GM18498 (cell line): ENCODE results near the gene HBG1.
A peak's percentile ranks its signal among the peaks of the same experiment; 100 is the strongest.
"Not testable (repeated sequence)": the region's sequence is repeated elsewhere in the genome, so short reads cannot be mapped to it uniquely, and the experiment has no call there.

Experiments
- ATAC-seq: cut with Tn5 transposase; IDR thresholded peaks from one replicate; pipeline ENCODE4 v1.9.1; 2021; ENCODE audit warnings: mild to moderate bottlenecking, moderate library complexity; ENCODE audit not compliant: unreplicated experiment

HBG1 gene

DNA sequence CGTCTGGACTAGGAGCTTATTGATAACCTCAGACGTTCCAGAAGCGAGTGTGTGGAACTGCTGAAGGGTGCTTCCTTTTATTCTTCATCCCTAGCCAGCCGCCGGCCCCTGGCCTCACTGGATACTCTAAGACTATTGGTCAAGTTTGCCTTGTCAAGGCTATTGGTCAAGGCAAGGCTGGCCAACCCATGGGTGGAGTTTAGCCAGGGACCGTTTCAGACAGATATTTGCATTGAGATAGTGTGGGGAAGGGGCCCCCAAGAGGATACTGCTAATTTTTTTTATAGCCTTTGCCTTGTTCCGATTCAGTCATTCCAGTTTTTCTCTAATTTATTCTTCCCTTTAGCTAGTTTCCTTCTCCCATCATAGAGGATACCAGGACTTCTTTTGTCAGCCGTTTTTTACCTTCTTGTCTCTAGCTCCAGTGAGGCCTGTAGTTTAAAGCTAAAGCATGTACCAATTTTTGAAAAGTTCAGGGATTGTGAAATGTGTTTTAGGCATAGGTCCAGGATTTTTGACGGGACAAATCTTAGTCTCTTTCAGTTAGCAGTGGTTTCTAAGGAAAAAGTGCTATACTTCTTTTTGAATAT, at the start of gene HBG1:
HBG1 (minus strand) TSS at position 51 of the 590 bp plus-strand sequence. CDS start 53 bp downstream, outside the sequence.
- not testable (repeated sequence) for ATAC-seq

DNA sequence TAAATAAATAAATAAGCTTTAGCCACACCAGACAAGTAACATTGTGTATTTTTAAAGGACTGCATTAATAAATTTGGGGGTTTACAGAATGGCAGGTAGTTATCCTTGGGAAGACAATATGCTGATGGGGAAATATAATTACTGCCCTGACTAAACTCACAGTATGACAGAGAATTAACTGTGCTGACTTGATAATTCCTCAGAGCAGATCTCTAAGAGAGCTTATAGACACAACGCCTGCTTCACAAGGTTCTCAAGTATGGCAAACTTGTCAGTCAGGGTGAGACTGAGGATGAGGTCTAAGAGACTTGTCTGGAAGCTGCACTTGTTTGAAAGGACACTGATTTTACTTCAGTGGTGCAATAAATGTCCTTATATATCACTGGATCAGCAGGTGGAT, 48.8 kb upstream of the HBG1 start:
- ATAC-seq = no peak

DNA sequence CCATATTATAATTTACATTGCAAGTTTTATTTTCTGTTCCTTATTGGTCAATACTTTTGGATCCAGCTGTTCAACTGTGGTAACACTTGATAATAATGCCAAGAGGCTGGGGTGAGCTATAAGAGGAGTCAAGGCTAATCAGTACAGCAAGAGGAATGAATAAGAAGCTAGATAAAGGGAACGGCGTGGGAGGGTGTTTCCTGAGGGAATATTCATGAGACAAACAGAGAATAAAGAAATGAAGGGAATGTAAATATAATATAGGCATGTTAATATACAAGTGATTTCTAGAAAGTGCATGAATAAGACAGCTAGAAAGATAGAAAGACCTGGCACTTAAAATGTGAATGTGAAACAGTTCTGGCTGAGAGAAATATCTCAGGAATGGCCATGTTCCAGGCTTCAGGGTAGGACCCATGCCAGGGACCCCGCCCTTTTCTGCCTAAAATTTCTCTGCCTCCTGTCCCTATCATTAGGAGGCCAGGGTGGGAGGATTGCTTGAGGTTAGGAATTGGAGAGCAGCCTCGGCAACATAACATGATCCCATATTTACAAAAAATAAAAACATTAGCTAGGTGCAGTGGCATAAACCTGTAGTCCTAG, 48.2 kb upstream of the HBG1 start:
- no peak for ATAC-seq

DNA sequence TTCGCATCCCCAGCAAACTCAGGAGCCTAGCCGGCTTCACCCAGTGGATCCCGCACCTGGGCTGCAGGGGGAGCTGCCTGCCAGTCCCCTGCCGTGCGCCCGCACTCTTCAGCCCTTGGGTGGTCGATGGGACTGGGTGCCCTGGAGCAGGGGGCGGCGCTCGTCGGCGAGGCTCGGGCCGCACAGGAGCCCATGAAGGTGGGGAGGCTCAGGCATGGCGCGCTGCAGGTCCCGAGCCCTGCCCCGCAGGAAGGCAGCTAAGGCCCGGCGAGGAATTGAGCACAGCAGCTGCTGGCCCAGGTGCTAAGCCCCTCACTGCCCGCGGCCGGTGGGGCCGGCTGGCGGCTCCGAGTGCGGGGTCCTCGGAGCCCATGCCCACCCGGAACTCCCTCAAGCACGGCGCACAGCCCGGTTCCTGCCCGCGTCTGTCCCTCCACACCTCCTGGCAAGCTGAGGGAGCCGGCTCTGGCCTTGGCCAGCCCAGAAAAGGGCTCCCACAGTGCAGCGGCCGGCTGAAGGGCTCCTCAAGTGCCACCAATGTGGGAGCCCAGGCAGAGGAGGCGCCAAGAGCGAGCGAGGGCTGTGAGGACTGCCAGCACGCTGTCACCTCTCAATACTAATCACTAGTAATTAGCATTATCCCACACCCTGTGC, 44.8 kb upstream of the HBG1 start:
- ATAC-seq = not testable (repeated sequence)

DNA sequence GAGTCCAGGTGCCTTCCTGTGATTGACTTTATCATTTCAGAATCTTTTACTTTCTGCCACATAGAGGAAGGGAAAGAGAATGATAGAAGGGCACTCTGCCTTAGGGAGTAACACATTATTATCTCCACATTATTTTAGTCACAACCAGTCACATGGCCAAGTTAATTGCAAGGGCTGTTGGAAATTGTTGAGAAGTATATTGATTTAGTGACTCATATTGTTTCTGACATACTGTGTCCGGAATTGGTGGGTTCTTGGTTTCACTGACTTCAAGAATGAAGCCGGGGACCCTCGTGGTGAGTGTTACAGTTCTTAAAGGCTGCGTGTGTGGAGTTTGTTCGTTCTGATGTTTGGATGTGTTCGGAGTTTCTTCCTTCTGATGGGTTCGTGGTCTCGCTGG, 43.4 kb upstream of the HBG1 start:
- ATAC-seq = no peak

DNA sequence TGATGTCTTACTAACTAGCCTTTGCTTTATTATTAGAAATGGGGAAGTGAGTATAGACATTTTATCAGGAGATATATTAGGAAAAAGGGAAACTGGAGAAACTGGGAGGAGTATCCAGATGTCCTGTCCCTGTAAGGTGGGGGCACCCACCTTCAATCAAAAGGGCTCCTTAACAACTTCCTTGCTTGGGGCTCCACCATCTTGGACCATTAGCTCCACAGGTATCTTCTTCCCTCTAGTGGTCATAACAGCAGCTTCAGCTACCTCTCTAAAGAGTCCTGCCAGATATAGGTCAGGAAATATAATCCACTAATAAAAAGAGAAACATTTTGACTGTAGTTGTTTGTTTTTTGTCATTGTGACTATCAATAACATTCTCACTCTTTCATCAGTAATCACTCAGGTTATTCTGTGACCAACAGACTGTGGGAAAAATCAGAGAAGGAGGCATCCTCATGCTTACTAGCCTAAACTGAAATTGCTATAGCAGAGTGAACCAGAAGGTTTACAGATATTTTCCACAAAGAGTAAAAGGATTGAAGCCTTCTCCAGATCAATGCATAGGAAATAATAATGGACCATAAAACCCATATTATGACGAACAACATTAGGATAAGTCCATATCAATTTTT, 41.7 kb upstream of the HBG1 start:
- peak; percentile 98 for ATAC-seq

DNA sequence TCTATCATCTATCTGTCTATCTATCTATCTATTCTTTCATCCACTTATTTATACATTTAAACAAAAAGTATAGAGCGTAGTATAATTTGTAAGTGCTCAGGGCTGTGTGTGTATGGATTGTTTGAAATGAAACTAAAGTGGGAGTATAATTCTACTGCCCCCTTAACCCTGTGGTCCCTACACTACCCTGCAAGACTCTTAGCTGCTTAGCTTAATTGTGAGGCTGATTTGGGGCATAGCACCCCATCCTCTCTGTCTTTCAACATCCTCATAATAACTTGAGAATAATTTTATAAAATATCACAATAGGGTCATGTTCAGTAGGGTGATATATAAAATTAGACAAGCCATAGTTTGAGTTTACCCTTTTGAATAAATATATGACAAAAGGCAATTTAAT, 40.4 kb upstream of the HBG1 start:
- no peak for ATAC-seq

DNA sequence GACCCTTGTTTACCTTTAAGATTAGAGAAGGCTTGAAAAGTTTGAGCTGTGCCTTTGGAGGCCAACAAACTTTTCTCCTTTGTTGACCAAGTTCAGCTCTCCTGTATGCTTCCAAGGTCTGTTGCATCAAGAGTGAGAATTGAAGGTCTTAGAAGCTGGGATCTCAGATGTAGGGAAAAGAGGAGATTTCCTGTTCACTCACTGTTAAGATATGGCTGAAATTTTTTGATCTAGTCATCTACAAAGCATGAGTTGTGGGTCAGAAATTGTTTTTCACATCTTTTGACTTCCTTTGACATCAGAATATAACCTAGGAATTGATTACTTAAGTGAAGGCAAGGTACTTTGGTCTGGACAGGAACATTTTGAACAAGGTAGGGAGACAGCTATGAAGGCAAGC, 40.0 kb upstream of the HBG1 start:
- ATAC-seq = no peak

DNA sequence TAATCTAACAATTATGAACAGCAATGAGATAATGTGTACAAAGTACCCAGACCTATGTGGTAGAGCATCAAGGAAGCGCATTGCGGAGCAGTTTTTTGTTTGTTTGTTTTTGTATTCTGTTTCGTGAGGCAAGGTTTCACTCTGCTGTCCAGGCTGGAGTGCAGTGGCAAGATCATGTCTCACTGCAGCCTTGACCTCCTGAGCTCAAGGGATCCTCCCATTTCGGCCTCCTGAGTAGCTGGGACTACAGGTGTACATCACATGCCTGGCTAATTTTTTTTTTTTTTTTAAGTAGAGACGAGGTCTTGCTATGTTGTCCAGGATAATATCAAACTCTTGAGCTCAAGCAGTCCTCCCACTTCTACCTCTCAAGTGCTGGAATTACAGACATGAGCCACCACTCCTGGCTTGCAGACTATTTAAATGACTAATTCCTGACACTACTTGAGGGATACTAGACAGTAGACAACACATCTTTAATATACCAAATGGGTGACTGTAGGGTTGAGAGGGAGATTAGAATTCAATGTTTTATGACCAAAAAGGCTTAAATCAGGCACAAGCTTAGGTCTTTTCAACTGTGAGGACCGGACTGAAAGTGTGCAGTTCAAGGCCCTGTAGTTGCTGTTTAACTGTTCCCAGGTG, 39.4 kb upstream of the HBG1 start:
- ATAC-seq = no peak

DNA sequence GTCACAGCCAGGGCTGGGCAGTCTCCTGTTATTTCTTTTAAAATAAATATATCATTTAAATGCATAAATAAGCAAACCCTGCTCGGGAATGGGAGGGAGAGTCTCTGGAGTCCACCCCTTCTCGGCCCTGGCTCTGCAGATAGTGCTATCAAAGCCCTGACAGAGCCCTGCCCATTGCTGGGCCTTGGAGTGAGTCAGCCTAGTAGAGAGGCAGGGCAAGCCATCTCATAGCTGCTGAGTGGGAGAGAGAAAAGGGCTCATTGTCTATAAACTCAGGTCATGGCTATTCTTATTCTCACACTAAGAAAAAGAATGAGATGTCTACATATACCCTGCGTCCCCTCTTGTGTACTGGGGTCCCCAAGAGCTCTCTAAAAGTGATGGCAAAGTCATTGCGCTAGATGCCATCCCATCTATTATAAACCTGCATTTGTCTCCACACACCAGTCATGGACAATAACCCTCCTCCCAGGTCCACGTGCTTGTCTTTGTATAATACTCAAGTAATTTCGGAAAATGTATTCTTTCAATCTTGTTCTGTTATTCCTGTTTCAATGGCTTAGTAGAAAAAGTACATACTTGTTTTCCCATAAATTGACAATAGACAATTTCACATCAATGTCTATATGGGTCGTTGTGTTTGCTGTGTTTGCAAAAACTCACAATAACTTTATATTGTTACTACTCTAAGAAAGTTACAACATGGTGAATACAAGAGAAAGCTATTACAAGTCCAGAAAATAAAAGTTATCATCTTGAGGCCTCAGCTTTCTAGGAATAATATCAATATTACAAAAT, 38.6 kb upstream of the HBG1 start:
- ATAC-seq = no peak

DNA sequence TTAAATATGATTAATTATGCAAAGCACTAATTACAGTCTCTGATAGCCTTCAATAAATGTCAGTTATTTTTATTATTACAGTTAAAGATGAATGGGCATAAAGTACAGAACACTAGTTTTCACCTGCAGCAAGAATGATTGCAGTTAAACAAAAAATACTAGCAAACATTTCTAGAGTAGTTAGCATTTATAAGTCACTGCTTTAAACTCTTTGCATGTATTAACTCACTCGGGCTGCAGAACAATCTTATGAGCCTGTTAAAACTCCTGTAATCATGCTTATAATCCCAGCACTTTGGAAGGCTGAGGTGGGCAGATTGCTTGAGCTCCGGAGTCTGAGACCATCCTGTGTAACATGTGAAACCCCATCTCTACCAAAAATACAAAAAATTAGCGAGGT, 37.2 kb upstream of the HBG1 start:
- no peak for ATAC-seq

DNA sequence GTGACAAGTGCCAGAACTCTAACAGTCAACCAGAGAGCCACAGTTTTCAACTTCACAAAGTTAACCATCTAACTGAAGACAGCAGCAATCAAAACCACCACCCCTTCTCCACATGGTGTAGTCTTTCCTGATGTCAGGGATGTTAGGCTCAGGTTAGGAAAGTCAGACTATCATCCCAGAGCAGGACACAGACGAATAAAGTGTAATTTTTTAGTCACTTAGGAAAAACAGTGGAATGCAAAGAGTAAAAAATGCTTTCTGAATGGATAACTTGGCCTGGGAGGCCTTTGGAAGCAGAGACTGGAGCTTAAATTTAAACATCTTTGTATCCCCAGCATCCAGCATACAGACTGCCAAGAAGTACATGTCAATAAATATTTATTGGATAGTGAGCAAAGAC, 36.7 kb upstream of the HBG1 start:
- ATAC-seq = no peak

DNA sequence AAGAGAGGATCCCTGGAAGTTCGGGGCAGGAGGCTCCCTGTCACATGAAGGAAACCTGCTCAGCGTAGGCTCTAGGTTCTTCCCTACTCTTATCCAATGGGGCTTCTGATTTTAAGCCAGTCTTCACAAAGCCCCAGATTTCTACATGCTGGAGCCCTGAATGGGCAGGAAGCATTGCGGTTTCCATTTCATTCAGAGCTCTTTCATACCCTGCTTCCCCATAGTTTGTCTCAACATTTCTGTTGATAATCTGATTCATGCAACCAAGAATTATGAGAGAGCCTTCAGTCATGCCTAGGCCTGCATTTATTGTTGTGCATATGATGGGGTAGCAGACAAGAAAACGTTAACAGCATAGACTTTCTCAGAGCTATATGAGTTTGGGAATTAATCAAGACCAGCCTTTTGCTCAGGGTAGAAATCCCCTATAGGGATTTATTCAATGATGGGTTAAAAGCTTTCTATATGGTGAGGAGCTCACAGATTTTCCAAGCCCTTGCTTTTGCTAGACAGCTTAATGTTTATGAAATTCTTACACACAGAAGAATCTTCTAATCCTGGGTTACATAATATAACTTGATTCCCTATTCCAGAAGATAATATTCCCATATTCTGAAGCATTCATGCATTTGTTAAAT, 36.2 kb upstream of the HBG1 start:
- ATAC-seq = no peak

DNA sequence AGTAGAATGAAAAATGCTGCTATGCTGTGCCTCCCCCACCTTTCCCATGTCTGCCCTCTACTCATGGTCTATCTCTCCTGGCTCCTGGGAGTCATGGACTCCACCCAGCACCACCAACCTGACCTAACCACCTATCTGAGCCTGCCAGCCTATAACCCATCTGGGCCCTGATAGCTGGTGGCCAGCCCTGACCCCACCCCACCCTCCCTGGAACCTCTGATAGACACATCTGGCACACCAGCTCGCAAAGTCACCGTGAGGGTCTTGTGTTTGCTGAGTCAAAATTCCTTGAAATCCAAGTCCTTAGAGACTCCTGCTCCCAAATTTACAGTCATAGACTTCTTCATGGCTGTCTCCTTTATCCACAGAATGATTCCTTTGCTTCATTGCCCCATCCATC, 35.0 kb upstream of the HBG1 start:
- ATAC-seq = no peak

DNA sequence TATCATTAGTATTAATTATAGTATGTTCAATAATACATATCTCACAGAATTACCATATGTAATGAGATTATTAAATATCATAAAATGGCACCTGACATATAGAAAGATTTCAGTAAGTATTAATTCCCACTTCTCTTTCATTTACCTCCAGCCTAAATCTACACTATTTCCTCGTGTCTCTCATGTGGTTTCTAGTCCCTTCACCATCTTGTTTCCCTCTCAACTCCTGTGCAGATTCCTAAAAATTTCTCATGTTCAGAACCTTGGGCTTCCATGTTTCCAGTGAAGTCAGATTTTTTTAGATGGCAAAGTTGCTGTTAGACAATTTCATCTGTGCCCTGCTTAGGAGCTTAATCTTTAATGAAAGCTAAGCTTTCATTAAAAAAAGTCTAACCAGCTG, 34.2 kb upstream of the HBG1 start:
- ATAC-seq = no peak

DNA sequence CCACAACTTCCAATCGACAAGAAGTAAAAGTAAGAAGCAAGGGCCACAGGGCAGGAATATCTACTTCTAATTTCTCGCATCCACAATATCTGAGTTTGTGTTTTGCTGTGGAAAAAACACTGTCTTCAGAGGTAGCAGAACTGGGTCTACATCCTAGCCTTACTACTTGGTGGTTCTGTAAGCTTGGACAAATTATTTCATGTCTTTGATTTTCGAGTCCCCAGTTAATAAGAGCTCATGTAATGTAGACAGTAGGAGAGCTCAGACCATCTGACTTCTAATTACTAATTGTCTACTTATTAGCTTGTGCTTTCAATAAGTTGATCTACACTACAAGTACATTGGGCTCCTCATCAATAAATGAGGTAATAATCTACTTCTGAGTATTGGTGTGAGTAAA, 33.4 kb upstream of the HBG1 start:
- no peak for ATAC-seq

DNA sequence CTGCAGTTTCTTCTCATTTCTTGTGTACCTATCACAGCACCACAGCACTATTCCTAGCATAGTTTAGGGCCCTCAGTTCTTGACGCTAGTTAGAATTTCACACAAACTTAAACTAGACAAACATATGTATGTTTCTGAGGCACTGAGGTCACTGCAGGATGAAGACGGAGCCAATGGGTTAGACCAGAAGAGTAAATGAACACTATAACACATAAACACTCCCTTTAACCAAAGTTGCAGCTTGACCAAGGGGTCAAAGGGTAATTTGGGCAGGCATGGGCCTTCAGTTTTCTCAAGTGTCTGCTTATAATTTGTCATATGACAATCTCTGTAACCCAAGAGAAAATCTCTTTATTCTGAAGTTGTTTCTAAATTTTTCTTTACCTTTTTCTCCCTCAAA, 33.0 kb upstream of the HBG1 start:
- ATAC-seq = no peak

DNA sequence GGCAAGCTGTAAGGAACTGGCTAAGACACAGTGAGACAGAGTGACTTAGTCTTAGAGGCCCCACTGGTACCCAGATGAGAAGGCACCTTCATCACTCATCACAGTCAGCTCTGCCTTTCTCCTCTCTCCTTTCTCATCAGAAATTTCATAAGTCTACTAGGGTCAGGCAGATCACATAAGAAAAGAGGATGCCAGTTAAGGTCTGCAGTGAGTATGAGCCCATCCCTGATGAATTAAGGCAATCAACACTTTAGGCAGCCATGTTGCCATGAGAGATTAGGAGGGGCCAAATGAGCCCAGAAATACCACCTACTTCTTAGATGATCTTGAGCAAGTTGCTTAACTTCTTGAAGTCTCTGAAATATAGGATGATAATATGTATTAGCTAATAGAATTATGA, 31.9 kb upstream of the HBG1 start:
- no peak for ATAC-seq

DNA sequence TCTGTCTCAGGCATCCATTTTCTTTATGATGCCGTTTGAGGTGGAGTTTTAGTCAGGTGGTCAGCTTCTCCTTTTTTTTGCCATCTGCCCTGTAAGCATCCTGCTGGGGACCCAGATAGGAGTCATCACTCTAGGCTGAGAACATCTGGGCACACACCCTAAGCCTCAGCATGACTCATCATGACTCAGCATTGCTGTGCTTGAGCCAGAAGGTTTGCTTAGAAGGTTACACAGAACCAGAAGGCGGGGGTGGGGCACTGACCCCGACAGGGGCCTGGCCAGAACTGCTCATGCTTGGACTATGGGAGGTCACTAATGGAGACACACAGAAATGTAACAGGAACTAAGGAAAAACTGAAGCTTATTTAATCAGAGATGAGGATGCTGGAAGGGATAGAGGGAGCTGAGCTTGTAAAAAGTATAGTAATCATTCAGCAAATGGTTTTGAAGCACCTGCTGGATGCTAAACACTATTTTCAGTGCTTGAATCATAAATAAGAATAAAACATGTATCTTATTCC, 31.0 kb upstream of the HBG1 start:
- peak; percentile 92 for ATAC-seq

DNA sequence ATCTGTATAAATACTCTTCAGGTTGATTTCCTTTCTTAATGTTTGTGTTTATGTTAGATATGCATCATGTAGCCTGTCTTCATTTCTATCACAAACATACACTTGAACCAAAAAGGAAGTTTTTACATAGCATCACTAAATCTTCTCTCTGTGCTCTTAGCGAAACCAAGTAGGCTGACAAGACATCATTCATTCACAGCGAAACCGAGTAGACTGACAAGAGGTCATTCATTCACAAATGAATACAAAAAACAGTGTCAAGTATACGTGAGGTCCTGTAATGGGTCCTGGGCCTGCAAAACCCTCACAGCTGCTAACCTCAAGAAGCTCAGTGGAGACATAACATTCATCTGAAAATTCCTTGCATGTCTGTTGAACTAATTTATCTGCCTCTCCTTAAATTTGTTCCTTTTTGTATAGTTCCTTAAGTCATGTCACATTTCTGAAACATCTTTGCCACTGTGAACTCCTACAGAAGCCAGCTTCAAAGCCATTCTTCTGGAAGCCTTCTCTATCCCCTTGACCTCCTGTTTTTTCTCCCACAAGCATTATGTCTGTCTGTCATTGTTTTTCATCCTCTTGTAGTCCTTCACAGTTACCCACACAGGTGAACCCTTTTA, 29.9 kb upstream of the HBG1 start:
- ATAC-seq = no peak
